ENCODE results near the gene OSBPL3. TPM values are rescaled to one million over a fixed set of nuclear protein-coding genes. Genes with fewer than 3 reads are reported as not detected.

The OSBPL3 gene
- total RNA-seq, 4 donors from 2014 or later = 8.9 to 22.6 (median 13.7) TPM

- Histone ChIP-seq H3K27ac (no peak overlapping the region), H3K27me3 (no peaks in the 10 kb centered on the region), H3K9me3 (no peaks in the 10 kb centered on the region), H3K4me1 (peaks cover 0 to 18% (median 10%) of the 10 kb centered on the region in 3 donors), H3K36me3 (no peaks in the 10 kb centered on the region), H3K4me3 (no peak overlapping the region)
- 52 to 62% methylated on average over 4 of the region's 4 CpGs for WGBS, 2 donors
- intact Hi-C loops (cut with DNase I) = no loop called here
- TF ChIP-seq POLR2A (IDR thresholded peaks at IDR 0.05) (no peak), CTCF (IDR thresholded peaks at IDR 0.05) (no peak)
- DNase-seq = no peak
These were observed 63.4 kb downstream of the OSBPL3 start for GRCh38 chr7:24916463-24917040.

- Histone ChIP-seq H3K4me3 (no peak overlapping the region), H3K27ac (no peak overlapping the region), H3K4me1 (no peaks in the 10 kb centered on the region), H3K9me3 (no peaks in the 10 kb centered on the region), H3K27me3 (no peaks in the 10 kb centered on the region), H3K36me3 (no peaks in the 10 kb centered on the region)
- no peak for TF ChIP-seq CTCF (IDR thresholded peaks at IDR 0.05)
- no peak for TF ChIP-seq POLR2A (IDR thresholded peaks at IDR 0.05)
- no peak for DNase-seq
- intact Hi-C loops (cut with DNase I) = no loop called here
- WGBS, 2 donors = 14 to 17% methylated on average over 1 of the region's 1 CpG
These were observed 65.5 kb downstream of the OSBPL3 start for GRCh38 chr7:24914465-24914859.

GRCh38 chr7:24913801-24914464 is 66.0 kb downstream of the OSBPL3 start:
- WGBS, 2 donors = 81 to 86% methylated on average over 4 of the region's 4 CpGs
- intact Hi-C loops (cut with DNase I) = no loop called here
- no peak for DNase-seq
- no peak for TF ChIP-seq POLR2A (IDR thresholded peaks at IDR 0.05)
- TF ChIP-seq CTCF (IDR thresholded peaks at IDR 0.05) = no peak
- Histone ChIP-seq H3K9me3 (no peaks in the 10 kb centered on the region), H3K36me3 (no peaks in the 10 kb centered on the region), H3K27ac (no peak overlapping the region), H3K4me3 (no peak overlapping the region), H3K27me3 (no peaks in the 10 kb centered on the region), H3K4me1 (no peaks in the 10 kb centered on the region)

- intact Hi-C loops (cut with DNase I) = no loop called here
- Histone ChIP-seq H3K36me3 (no peaks in the 10 kb centered on the region), H3K4me1 (peaks cover 0 to 4% (median 2%) of the 10 kb centered on the region in 3 donors), H3K27me3 (no peaks in the 10 kb centered on the region), H3K9me3 (no peaks in the 10 kb centered on the region), H3K4me3 (no peak overlapping the region), H3K27ac (no peak overlapping the region)
- no peak for DNase-seq
- WGBS, 2 donors = 82 to 86% methylated on average over 5 to 7 of the region's 8 CpGs
- no peak for TF ChIP-seq POLR2A (IDR thresholded peaks at IDR 0.05)
- no peak for TF ChIP-seq CTCF (IDR thresholded peaks at IDR 0.05)
These were observed 67.0 kb downstream of the OSBPL3 start for GRCh38 chr7:24912874-24913514.

- peaks cover 0 to 8% (median 7%) of the 10 kb centered on the region in 3 donors for H3K4me1 ChIP-seq
- intact Hi-C loops (cut with DNase I) = no loop called here
- no peak for DNase-seq
- H3K4me3 ChIP-seq = no peak overlapping the region
- H3K9me3 ChIP-seq = no peaks in the 10 kb centered on the region
- no peak for TF ChIP-seq CTCF (IDR thresholded peaks at IDR 0.05)
- no peak for TF ChIP-seq POLR2A (IDR thresholded peaks at IDR 0.05)
- 45 to 66% methylated on average over 4 of the region's 4 CpGs for WGBS, 2 donors
- H3K27me3 ChIP-seq = no peaks in the 10 kb centered on the region
- no peaks in the 10 kb centered on the region for H3K36me3 ChIP-seq
- H3K27ac ChIP-seq = no peak overlapping the region
These were observed 67.6 kb downstream of the OSBPL3 start for GRCh38 chr7:24912424-24912823.

All from esophagus squamous epithelium (tissue), 5 donors.